ENCODE results near the gene TAS2R60. TPM values are rescaled to one million over a fixed set of nuclear protein-coding genes. Genes with fewer than 3 reads are reported as not detected.

Gene TAS2R60
- total and polyA plus RNA-seq, 2 donors from 2014 or later = not detected

DNA sequence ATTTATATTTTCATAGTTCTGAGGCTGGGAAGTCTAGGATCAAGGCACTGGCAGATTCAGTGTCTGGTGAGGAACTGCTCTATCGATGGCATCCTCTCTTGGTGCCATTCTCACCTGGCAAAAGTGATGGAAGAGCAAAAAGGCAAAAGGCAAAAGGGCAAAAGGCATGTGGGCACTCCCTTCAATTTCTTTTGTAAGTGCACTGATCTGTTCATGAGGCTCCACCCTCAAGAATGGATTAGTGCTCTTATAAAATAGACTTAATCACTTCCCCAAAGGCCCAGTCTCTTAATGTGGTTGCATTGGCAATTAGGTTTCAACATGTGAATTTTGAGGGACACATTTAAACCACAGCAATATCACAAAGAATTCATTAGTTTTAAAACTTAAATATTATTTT is 16.1 kb downstream of the TAS2R60 start:
- FAIRE-seq (no peak), DNase-seq (no peak)
- intact Hi-C loops (cut with DNase I) = no loop called here
- Histone ChIP-seq H3K36me3 (ENCODE audit: control insufficient read depth in 2 of 3, insufficient read depth in 3 of 3, low read length in 3 of 3) (no peaks in the 10 kb centered on the region), H3K4me1 (ENCODE audit: control insufficient read depth in 2 of 3, insufficient read depth in 2 of 3, low read depth in 1 of 3, low read length in 3 of 3) (no peaks in the 10 kb centered on the region), H3K27me3 (ENCODE audit: control insufficient read depth, insufficient read depth, low read length) (no peaks in the 10 kb centered on the region), H3K9ac (ENCODE audit: low read length in 3 of 3) (no peak overlapping the region), H3K4me3 (ENCODE audit: low read length in 3 of 3) (no peak overlapping the region), H3K27ac (ENCODE audit: low read depth in 2 of 2, low read length in 2 of 2) (no peak overlapping the region), H3K9me3 (ENCODE audit: control insufficient read depth in 2 of 3, insufficient read depth in 1 of 3, low read length in 3 of 3) (no peaks in the 10 kb centered on the region)
- TF ChIP-seq, protein P1, sequence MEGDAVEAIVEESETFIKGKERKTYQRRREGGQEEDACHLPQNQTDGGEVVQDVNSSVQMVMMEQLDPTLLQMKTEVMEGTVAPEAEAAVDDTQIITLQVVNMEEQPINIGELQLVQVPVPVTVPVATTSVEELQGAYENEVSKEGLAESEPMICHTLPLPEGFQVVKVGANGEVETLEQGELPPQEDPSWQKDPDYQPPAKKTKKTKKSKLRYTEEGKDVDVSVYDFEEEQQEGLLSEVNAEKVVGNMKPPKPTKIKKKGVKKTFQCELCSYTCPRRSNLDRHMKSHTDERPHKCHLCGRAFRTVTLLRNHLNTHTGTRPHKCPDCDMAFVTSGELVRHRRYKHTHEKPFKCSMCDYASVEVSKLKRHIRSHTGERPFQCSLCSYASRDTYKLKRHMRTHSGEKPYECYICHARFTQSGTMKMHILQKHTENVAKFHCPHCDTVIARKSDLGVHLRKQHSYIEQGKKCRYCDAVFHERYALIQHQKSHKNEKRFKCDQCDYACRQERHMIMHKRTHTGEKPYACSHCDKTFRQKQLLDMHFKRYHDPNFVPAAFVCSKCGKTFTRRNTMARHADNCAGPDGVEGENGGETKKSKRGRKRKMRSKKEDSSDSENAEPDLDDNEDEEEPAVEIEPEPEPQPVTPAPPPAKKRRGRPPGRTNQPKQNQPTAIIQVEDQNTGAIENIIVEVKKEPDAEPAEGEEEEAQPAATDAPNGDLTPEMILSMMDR (IDR thresholded peaks at IDR 0.05; ENCODE audit: borderline replicate concordance, extremely low read depth, insufficient read depth) = no peak

DNA sequence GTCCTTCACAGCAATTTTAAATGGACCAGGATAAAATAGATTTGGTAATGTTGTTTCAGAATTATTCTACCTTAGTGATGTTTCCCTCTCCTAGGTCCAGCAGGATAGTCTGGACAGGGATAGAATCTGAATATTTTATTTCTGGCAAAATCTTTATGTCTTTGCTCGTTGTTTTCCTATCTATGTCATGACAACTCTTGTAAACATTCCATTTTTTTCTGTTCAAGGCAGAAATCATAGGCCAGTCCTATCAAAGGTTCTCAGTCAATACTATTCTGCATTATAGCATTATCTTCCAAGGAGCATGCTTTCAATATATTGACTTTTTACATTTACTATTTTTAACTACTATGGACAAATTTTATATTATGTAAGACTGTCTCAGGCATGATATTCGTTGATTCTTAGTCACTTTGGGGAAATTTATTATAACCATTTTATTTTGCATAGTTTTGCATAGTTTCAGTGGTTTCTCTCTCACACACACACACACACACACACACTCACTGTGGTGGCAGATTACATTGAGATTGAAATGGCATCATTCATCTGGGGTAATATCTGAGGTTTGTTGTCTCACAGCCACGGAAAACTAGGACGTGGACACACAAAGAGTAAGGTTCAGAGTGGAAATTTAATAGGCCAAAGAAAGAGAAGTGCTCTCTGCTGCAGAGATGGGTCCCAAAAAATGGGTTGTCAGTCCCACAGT is 17.2 kb downstream of the TAS2R60 start:
- no peak overlapping the region for H3K9ac ChIP-seq (ENCODE audit: low read length in 3 of 3)
- H3K4me1 ChIP-seq (ENCODE audit: control insufficient read depth in 2 of 3, insufficient read depth in 2 of 3, low read depth in 1 of 3, low read length in 3 of 3) = no peaks in the 10 kb centered on the region
- H3K27me3 ChIP-seq (ENCODE audit: control insufficient read depth, insufficient read depth, low read length) = no peaks in the 10 kb centered on the region
- no peak for FAIRE-seq
- DNase-seq = no peak
- no peaks in the 10 kb centered on the region for H3K9me3 ChIP-seq (ENCODE audit: control insufficient read depth in 2 of 3, insufficient read depth in 1 of 3, low read length in 3 of 3)
- no peak overlapping the region for H3K4me3 ChIP-seq (ENCODE audit: low read length in 3 of 3)
- intact Hi-C loops (cut with DNase I) = no loop called here
- H3K27ac ChIP-seq (ENCODE audit: low read depth in 2 of 2, low read length in 2 of 2) = no peak overlapping the region
- TF ChIP-seq, protein P1 (IDR thresholded peaks at IDR 0.05; ENCODE audit: borderline replicate concordance, extremely low read depth, insufficient read depth) = no peak
- H3K36me3 ChIP-seq (ENCODE audit: control insufficient read depth in 2 of 3, insufficient read depth in 3 of 3, low read length in 3 of 3) = no peaks in the 10 kb centered on the region

DNA sequence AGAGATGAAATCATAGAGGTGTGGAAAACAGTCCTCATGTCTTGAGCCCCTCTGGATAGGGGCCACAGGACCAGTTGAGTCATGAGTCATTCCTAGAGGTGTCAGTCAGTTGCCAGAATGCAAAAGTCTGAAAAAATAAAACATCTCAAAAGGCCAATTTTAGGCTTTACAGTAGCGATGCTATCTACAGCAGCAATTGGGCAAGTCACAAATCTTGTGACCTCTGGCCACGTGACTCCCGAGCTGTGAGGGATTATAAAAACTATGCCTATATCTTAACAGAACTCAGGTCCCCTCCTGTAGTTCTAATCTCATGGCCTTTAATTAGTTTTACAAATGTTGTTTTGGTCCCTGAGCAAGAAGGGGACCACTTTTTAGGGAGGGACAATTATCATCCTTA is 18.8 kb downstream of the TAS2R60 start:
- TF ChIP-seq, protein P1 (IDR thresholded peaks at IDR 0.05; ENCODE audit: borderline replicate concordance, extremely low read depth, insufficient read depth) = no peak
- no peaks in the 10 kb centered on the region for H3K27me3 ChIP-seq (ENCODE audit: control insufficient read depth, insufficient read depth, low read length)
- no peak overlapping the region for H3K9ac ChIP-seq (ENCODE audit: low read length in 3 of 3)
- no peaks in the 10 kb centered on the region for H3K4me1 ChIP-seq (ENCODE audit: control insufficient read depth in 2 of 3, insufficient read depth in 2 of 3, low read depth in 1 of 3, low read length in 3 of 3)
- no peaks in the 10 kb centered on the region for H3K36me3 ChIP-seq (ENCODE audit: control insufficient read depth in 2 of 3, insufficient read depth in 3 of 3, low read length in 3 of 3)
- FAIRE-seq (no peak), DNase-seq (no peak)
- intact Hi-C loops (cut with DNase I) = no loop called here
- no peak overlapping the region for H3K4me3 ChIP-seq (ENCODE audit: low read length in 3 of 3)
- no peaks in the 10 kb centered on the region for H3K9me3 ChIP-seq (ENCODE audit: control insufficient read depth in 2 of 3, insufficient read depth in 1 of 3, low read length in 3 of 3)
- no peak overlapping the region for H3K27ac ChIP-seq (ENCODE audit: low read depth in 2 of 2, low read length in 2 of 2)

DNA sequence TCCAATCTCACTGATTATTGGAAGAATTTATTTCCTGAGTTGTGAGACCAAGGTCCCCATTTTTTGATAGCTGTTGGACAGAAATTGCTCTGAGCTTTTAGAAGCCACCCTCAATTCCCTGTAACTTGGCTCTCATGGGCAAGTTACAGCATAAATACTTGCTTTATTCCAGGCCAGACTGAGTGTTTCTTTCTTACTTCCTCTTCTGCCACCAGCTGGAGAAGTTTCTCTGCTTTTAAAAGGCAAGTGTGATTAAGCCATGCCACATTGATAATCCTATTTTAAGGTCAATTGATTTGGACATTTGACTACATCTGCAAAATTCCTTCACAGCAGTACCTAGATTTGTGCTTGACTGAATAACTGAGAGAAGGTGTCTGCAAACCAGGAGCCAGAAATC is 20.3 kb downstream of the TAS2R60 start:
- TF ChIP-seq, protein P1 (IDR thresholded peaks at IDR 0.05; ENCODE audit: borderline replicate concordance, extremely low read depth, insufficient read depth) = no peak
- H3K4me3 ChIP-seq (ENCODE audit: low read length in 3 of 3) = no peak overlapping the region
- intact Hi-C loops (cut with DNase I) = no loop called here
- FAIRE-seq = no peak
- H3K9ac ChIP-seq (ENCODE audit: low read length in 3 of 3) = no peak overlapping the region
- H3K36me3 ChIP-seq (ENCODE audit: control insufficient read depth in 2 of 3, insufficient read depth in 3 of 3, low read length in 3 of 3) = no peaks in the 10 kb centered on the region
- H3K27me3 ChIP-seq (ENCODE audit: control insufficient read depth, insufficient read depth, low read length) = no peaks in the 10 kb centered on the region
- no peak overlapping the region for H3K27ac ChIP-seq (ENCODE audit: low read depth in 2 of 2, low read length in 2 of 2)
- no peaks in the 10 kb centered on the region for H3K9me3 ChIP-seq (ENCODE audit: control insufficient read depth in 2 of 3, insufficient read depth in 1 of 3, low read length in 3 of 3)
- no peak for DNase-seq
- no peaks in the 10 kb centered on the region for H3K4me1 ChIP-seq (ENCODE audit: control insufficient read depth in 2 of 3, insufficient read depth in 2 of 3, low read depth in 1 of 3, low read length in 3 of 3)

Measured in kidney (tissue), 14 donors.